Ectodermal cell (in vitro differentiated cells): ENCODE data around the gene ZNF629.

Experiments used
- H3K27ac ChIP-seq: 2 replicates; pipeline ENCODE4 v1.7.0; 2013; ENCODE audit warnings: mild to moderate bottlenecking, low read depth, low read length; ENCODE audit not compliant: insufficient read depth, poor library complexity, severe bottlenecking
- H3K27me3 ChIP-seq: 2 replicates; pipeline ENCODE4 v1.7.0; 2013; ENCODE audit warnings: mild to moderate bottlenecking, low read length; ENCODE audit not compliant: insufficient read depth, control insufficient read depth, poor library complexity, severe bottlenecking
- H3K36me3 ChIP-seq: one replicate; pipeline ENCODE4 v1.7.0; 2013; ENCODE audit warnings: low read length; ENCODE audit not compliant: control insufficient read depth, insufficient read depth
- H3K4me1 ChIP-seq: one replicate; pipeline ENCODE4 v1.7.0; 2013; ENCODE audit warnings: low read length; ENCODE audit not compliant: control insufficient read depth, insufficient read depth
- H3K4me3 ChIP-seq: 2 replicates; pipeline ENCODE4 v1.7.0; 2013; ENCODE audit warnings: low read depth, low read length, control low read depth; ENCODE audit not compliant: insufficient read depth
- H3K9me3 ChIP-seq: 2 replicates; pipeline ENCODE4 v1.7.0; 2013; ENCODE audit warnings: mild to moderate bottlenecking, low read length, moderate library complexity; ENCODE audit not compliant: control insufficient read depth
- WGBS, 2 experiments: methylation state at CpG; one replicate each; pipeline ENCODE4 v1.1.7; 2013; ENCODE audit warnings: missing lambda C conversion rate in 2 of 2; 5-methylcytosine and 5-hydroxymethylcytosine counted together

ZNF629 gene

GRCh38 chr16:30766933-30767284, 20.1 kb downstream of the ZNF629 start:
- WGBS, 2 experiments, result 94 to 96% methylated on average over 4 of the region's 4 CpGs
- Histone ChIP-seq H3K4me3 (no peak overlapping the region), H3K9me3 (no peaks in the 10 kb centered on the region), H3K27ac (no peak overlapping the region), H3K4me1 (peaks cover 9% of the 10 kb centered on the region), H3K27me3 (no peaks in the 10 kb centered on the region), H3K36me3 (peaks cover 70% of the 10 kb centered on the region)

- no peak overlapping the region for H3K4me3 ChIP-seq
- H3K4me1 ChIP-seq, result peaks cover 9% of the 10 kb centered on the region
- no peaks in the 10 kb centered on the region for H3K9me3 ChIP-seq
- H3K36me3 ChIP-seq, result peaks cover 66% of the 10 kb centered on the region
- 96 to 97% methylated on average over 29 of the region's 29 CpGs for WGBS, 2 experiments
- no peaks in the 10 kb centered on the region for H3K27me3 ChIP-seq
- no peak overlapping the region for H3K27ac ChIP-seq
These were observed 20.6 kb downstream of the ZNF629 start for GRCh38 chr16:30766206-30766932.

- Histone ChIP-seq H3K9me3 (no peaks in the 10 kb centered on the region), H3K27me3 (no peaks in the 10 kb centered on the region), H3K4me3 (no peak overlapping the region), H3K36me3 (peaks cover 61% of the 10 kb centered on the region), H3K4me1 (peaks cover 9% of the 10 kb centered on the region), H3K27ac (no peak overlapping the region)
- 94 to 95% methylated on average over 12 of the region's 12 CpGs for WGBS, 2 experiments
These were observed 22.1 kb downstream of the ZNF629 start for GRCh38 chr16:30764816-30765465.

- Histone ChIP-seq H3K36me3 (peaks cover 53% of the 10 kb centered on the region), H3K27ac (no peak overlapping the region), H3K9me3 (no peaks in the 10 kb centered on the region), H3K4me3 (no peak overlapping the region), H3K4me1 (peaks cover 9% of the 10 kb centered on the region), H3K27me3 (no peaks in the 10 kb centered on the region)
- 94 to 95% methylated on average over 11 of the region's 11 CpGs for WGBS, 2 experiments
These were observed 22.9 kb downstream of the ZNF629 start for GRCh38 chr16:30764086-30764485.

- Histone ChIP-seq H3K4me3 (peak overlapping the region; percentile 89), H3K9me3 (no peaks in the 10 kb centered on the region), H3K27ac (no peak overlapping the region), H3K4me1 (peaks cover 9% of the 10 kb centered on the region), H3K36me3 (peaks cover 45% of the 10 kb centered on the region), H3K27me3 (no peaks in the 10 kb centered on the region)
- 83 to 86% methylated on average over 15 of the region's 15 CpGs for WGBS, 2 experiments
These were observed 23.8 kb downstream of the ZNF629 start for GRCh38 chr16:30762991-30763725.

GRCh38 chr16:30761928-30762902, 24.8 kb downstream of the ZNF629 start, which contains the start of the genes CFAP119 and RNF40:
CFAP119 (minus strand) TSS chr16:30762062; CDS start chr16:30761748, 314 bp downstream.
RNF40 (plus strand) TSS chr16:30762322; CDS start chr16:30762546, 224 bp downstream.
- H3K4me3 ChIP-seq, result peak within 1 kb of the TSS; percentile 89
- H3K4me1 ChIP-seq, result peaks cover 9% of the 10 kb centered on the region
- no peaks in the 10 kb centered on the region for H3K9me3 ChIP-seq
- no peaks in the 10 kb centered on the region for H3K27me3 ChIP-seq
- peaks cover 37% of the 10 kb centered on the region for H3K36me3 ChIP-seq
- WGBS, 2 experiments, result 2% methylated on average over 60 of the region's 60 CpGs
- peak within 1 kb of the TSS; percentile 64 for H3K27ac ChIP-seq

- no peaks in the 10 kb centered on the region for H3K9me3 ChIP-seq
- peak overlapping the region; percentile 57 for H3K27ac ChIP-seq
- peak overlapping the region; percentile 89 for H3K4me3 ChIP-seq
- peaks cover 9% of the 10 kb centered on the region for H3K4me1 ChIP-seq
- peaks cover 34% of the 10 kb centered on the region for H3K36me3 ChIP-seq
- 0 to 1% methylated on average over 64 of the region's 64 CpGs for WGBS, 2 experiments
- H3K27me3 ChIP-seq, result no peaks in the 10 kb centered on the region
These were observed 25.5 kb downstream of the ZNF629 start for GRCh38 chr16:30761427-30761927.

- Histone ChIP-seq H3K27ac (no peak overlapping the region), H3K36me3 (peaks cover 27% of the 10 kb centered on the region)
- WGBS, 2 experiments, result 34 to 36% methylated on average over 26 of the region's 26 CpGs
These were observed 26.2 kb downstream of the ZNF629 start for GRCh38 chr16:30760577-30761426.

More at GRCh38 chr16:30760577-30761426, 26.2 kb downstream of the ZNF629 start:
- H3K9me3 ChIP-seq, result no peaks in the 10 kb centered on the region
- H3K4me1 ChIP-seq, result peaks cover 9% of the 10 kb centered on the region
- H3K4me3 ChIP-seq, result peak overlapping the region; percentile 89
- H3K27me3 ChIP-seq, result no peaks in the 10 kb centered on the region
